GM18526 (cell line): ENCODE measurements around the gene NPAS1.

Experiments used
- POLR2A ChIP-seq: IDR thresholded peaks from 3 replicates; pipeline ENCODE4 v1.6.1; 2011; ENCODE audit not compliant: insufficient read length; ENCODE audit errors: extremely low read depth

The NPAS1 gene

GRCh38 chr19:47045867-47046470, 26.3 kb downstream of the NPAS1 start:
- TF ChIP-seq POLR2A: no peak

- TF ChIP-seq POLR2A: no peak
Measured at GRCh38 chr19:47047272-47047762, 27.7 kb downstream of the NPAS1 start.

DNA sequence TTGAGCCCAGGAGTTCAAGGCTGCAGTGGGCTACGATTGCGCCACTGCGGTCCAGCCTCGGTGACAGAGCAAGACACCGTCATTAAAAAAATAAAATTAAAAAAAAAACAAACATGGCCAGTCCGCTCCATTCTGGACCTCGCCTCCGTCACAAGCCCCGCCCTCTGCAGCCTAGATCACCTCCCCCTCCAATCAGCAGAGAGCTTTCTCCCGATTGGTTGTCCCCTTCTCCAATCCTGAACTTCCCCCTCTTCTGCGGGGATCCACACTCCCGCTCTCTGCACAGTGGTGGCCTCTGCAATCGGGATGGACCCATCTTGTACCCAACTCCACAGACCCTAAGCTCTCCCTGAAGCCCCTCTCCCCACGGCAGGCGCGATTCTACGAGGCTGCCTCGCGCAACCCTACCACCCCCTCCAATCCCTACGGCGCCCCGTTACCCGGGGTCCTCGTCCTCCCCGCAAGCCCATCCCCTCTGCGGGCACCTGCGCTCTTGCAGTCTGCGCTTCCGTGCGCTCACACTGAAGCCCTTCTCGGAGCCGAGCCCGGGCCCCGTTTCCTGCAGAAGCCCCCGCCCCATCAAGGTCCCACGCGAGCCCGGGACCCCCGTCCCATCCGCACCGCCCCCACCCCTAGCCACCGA, 28.2 kb downstream of the NPAS1 start:
- peak; percentile 46 for TF ChIP-seq POLR2A

- TF ChIP-seq POLR2A: no peak
Measured at GRCh38 chr19:47049307-47049700, 29.7 kb downstream of the NPAS1 start.

DNA sequence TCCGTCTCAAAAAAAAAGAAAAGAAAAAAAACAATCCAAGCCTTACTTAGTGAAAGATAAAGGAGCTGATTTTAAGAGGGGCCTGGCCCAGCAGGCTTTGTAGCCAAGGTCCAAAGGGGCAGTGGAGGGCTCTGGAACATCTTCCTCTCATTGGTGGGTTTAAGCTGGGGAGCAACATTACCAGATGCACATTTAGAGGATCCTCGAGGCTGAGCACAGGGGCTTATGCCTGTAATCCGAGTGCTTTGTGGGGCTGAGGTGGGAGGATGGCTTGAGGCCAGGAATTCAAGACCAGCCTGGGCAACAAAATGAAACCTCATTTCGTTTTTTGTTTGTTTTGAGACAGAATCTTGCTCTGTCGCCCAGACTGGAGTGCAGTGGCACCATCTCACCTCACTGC, 36.8 kb downstream of the NPAS1 start:
- TF ChIP-seq POLR2A: no peak

- no peak for TF ChIP-seq POLR2A
Measured at GRCh38 chr19:47057328-47057727, 37.7 kb downstream of the NPAS1 start.

- TF ChIP-seq POLR2A: no peak
Measured at GRCh38 chr19:47058621-47059022, 39.0 kb downstream of the NPAS1 start.

GRCh38 chr19:47063874-47064273, 44.2 kb downstream of the NPAS1 start:
- no peak for TF ChIP-seq POLR2A

DNA sequence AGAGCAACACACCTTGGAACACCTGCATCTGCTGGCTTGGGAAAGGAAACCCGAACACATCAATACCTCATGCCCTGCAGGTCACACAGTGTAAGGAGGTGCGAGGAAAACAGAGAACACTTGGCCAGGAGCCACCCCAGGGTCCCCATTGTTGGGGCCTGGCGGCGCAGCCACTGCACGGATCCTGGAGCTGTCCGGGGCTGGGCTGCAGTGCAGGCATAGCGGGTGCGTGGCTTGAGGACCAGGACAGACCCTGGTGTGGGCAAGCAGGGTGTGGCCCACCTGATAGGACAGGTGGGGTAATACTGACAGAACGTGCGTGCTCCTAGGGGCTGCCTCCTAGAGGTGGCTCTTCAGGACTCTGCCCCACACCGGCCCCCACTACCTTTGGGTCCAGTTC, 45.6 kb downstream of the NPAS1 start:
- no peak for TF ChIP-seq POLR2A

DNA sequence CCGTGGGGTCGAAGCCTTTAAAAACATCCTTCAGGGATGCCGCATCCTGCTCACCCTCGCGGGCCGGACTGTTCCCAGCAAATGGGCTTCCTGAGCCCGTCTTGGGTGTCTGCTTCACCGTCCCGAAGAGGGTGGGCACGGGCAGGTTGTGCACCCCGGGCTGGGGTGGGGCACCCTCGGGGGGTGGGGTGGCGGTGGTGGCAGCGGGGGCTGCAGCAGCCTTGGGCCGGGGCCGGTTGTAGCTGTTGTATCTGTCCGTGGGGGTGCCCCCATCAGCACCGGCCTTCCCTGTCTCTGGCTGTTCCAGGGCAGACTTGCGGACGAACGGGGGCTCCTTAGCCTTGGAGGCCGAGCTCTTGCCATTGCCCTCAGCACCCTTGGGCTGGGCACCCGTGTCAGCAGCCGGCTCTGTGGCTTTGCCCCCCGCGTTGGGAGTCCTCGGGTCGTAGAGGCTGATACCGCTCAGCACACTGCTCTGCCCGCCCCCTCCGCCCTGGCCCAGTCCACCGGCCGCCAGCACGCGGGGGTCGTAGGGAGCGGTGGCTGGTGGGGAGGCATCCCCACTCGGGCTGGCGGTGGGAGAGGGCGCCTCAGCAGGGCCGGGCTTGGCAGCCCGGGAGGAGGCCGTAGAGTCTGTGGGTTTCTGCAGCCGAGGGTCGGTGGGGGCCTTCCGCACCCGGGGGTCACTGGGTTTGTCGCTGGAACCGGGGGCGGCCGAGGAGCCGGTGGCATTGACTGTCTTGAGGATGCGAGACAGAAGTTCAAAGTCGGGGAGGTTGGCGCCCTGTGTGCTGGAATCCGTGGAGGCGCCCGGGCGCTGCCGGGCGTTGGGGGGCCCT, 47.0 kb downstream of the NPAS1 start:
- no peak for TF ChIP-seq POLR2A

GRCh38 chr19:47067215-47067847, 47.7 kb downstream of the NPAS1 start:
- no peak for TF ChIP-seq POLR2A

- no peak for TF ChIP-seq POLR2A
Measured at GRCh38 chr19:47068246-47068645, 48.6 kb downstream of the NPAS1 start.

DNA sequence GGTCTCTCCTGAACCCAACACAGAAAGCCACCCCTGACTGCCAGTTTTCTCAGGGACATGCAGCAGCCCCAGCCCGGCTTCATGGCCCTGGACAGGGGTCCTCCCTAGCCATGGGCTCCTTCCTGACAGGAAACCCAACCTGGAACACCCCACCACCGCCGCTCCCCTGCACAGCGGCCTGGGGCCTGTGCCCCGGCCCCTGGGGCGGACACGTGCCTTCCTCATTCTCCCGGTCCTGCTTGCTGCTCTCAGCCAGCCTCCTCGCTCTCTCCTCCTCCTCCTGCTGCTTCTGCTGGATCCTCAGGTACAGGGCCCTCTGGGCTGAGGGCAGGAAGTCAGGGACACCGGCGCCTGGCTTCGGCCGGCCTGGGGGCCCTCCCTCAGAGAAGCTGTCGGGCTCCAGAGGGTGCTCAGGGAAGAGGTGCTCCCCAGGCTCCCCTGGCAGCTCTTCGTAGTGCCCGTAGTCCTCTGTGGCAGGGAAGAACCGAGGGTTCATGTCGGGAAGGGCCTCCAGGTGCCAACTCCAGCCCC, 49.3 kb downstream of the NPAS1 start:
- TF ChIP-seq POLR2A: no peak

DNA sequence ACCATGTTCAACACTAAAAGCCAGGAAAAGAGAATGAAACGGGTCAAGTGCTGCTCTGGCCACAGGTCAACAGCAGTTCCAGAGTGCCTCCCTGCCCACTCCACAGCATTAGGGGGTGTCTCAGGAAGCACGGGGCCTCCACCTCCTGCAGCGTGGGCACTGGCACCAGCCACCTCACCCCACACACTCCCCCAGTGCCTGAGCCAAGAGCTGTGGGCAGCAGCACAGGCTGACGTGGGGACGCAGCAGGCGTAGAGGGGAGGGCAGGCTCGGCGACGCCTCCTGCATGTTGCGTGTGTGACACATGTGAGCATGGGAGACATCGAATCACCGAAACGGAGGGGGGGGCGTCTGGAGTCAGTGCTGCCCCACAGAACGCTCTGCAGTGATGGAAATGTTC, 50.2 kb downstream of the NPAS1 start:
- no peak for TF ChIP-seq POLR2A

- no peak for TF ChIP-seq POLR2A
Measured at GRCh38 chr19:47070756-47071155, 51.1 kb downstream of the NPAS1 start.

GRCh38 chr19:47071731-47072130, 52.1 kb downstream of the NPAS1 start:
- no peak for TF ChIP-seq POLR2A

GRCh38 chr19:47072323-47072722, 52.7 kb downstream of the NPAS1 start:
- TF ChIP-seq POLR2A: no peak
